WTC11 (cell line): ENCODE measurements around the gene FAM131C.
"Not testable (repeated sequence)": the region's sequence is repeated elsewhere in the genome, so short reads cannot be mapped to it uniquely, and the experiment has no call there.

ENCODE experiments used
- ELF4 ChIP-seq: sonication (generic); formaldehyde crosslinking; IDR thresholded peaks from 2 replicates; pipeline ENCODE4 v1.8.1; 2022; ENCODE audit warnings: low read depth, mild to moderate bottlenecking, moderate library complexity, missing genetic modification reagents
- TF ChIP-seq, protein P1 (sequence below): fragments of 200-600 bp; IDR thresholded peaks from 2 replicates; pipeline ENCODE4 v1.8.0; 2022; ENCODE audit warnings: antibody characterized with exemption
- TF ChIP-seq, protein P2 (sequence below): sonication (generic); formaldehyde crosslinking; IDR thresholded peaks from 2 replicates; pipeline ENCODE4 v1.8.0; 2022; ENCODE audit warnings: mild to moderate bottlenecking, missing genetic modification reagents
- TF ChIP-seq, protein P3 (sequence below): sonication (generic); formaldehyde crosslinking; conservative IDR thresholded peaks from 2 replicates; pipeline ENCODE4 v1.8.1; 2022; ENCODE audit warnings: mild to moderate bottlenecking, missing genetic modification reagents

DNA sequence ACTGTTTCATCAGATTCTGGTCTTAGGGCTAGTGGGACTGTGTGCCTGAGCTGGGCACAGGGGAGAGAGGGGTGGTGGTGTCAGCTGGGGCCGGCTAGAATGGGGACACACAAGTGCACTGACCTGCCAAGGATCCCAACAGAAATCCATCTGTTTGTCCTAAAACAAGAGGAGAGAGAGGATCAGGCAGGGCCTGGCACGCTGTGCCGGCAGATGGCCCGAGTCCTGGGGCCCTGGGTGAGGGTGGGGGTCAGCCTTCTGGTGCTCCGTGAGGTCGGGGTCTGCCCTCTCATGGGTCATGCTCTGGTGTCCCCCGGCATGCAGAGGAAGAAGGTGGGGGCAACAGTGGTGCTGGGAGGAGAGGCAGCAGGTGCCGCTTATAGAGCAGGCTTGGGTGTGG lies 33.6 kb downstream of the FAM131C start:
- TF ChIP-seq, protein P1, sequence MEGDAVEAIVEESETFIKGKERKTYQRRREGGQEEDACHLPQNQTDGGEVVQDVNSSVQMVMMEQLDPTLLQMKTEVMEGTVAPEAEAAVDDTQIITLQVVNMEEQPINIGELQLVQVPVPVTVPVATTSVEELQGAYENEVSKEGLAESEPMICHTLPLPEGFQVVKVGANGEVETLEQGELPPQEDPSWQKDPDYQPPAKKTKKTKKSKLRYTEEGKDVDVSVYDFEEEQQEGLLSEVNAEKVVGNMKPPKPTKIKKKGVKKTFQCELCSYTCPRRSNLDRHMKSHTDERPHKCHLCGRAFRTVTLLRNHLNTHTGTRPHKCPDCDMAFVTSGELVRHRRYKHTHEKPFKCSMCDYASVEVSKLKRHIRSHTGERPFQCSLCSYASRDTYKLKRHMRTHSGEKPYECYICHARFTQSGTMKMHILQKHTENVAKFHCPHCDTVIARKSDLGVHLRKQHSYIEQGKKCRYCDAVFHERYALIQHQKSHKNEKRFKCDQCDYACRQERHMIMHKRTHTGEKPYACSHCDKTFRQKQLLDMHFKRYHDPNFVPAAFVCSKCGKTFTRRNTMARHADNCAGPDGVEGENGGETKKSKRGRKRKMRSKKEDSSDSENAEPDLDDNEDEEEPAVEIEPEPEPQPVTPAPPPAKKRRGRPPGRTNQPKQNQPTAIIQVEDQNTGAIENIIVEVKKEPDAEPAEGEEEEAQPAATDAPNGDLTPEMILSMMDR = not testable (repeated sequence)
- TF ChIP-seq ELF4 (CRISPR knock-in tag) = not testable (repeated sequence)
- TF ChIP-seq, protein P2, sequence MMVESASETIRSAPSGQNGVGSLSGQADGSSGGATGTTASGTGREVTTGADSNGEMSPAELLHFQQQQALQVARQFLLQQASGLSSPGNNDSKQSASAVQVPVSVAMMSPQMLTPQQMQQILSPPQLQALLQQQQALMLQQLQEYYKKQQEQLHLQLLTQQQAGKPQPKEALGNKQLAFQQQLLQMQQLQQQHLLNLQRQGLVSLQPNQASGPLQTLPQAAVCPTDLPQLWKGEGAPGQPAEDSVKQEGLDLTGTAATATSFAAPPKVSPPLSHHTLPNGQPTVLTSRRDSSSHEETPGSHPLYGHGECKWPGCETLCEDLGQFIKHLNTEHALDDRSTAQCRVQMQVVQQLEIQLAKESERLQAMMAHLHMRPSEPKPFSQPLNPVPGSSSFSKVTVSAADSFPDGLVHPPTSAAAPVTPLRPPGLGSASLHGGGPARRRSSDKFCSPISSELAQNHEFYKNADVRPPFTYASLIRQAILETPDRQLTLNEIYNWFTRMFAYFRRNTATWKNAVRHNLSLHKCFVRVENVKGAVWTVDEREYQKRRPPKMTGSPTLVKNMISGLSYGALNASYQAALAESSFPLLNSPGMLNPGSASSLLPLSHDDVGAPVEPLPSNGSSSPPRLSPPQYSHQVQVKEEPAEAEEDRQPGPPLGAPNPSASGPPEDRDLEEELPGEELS (CRISPR knock-in tag) = not testable (repeated sequence)
- TF ChIP-seq, protein P3, sequence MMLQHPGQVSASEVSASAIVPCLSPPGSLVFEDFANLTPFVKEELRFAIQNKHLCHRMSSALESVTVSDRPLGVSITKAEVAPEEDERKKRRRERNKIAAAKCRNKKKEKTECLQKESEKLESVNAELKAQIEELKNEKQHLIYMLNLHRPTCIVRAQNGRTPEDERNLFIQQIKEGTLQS (CRISPR knock-in tag) = not testable (repeated sequence)
